Rectal smooth muscle tissue (tissue), 1 donor: ENCODE results near the gene CCDC88B.

Source experiments
- H3K27ac ChIP-seq: one replicate; pipeline ENCODE4 v1.7.0; 2013; ENCODE audit warnings: low read depth, low read length, inconsistent platforms
- H3K27me3 ChIP-seq: one replicate; pipeline ENCODE4 v1.7.0; 2013; ENCODE audit warnings: low read length; ENCODE audit not compliant: control insufficient read depth, insufficient read depth
- H3K36me3 ChIP-seq: one replicate; pipeline ENCODE4 v1.7.0; 2013; ENCODE audit warnings: low read length; ENCODE audit not compliant: control insufficient read depth, insufficient read depth
- H3K4me1 ChIP-seq: one replicate; pipeline ENCODE4 v1.7.0; 2013; ENCODE audit warnings: low read length; ENCODE audit not compliant: control insufficient read depth, insufficient read depth
- H3K4me3 ChIP-seq: one replicate; pipeline ENCODE4 v1.7.0; 2013; ENCODE audit warnings: low read length
- H3K9ac ChIP-seq: one replicate; pipeline ENCODE4 v1.7.0; 2013; ENCODE audit warnings: low read length

Gene CCDC88B

DNA sequence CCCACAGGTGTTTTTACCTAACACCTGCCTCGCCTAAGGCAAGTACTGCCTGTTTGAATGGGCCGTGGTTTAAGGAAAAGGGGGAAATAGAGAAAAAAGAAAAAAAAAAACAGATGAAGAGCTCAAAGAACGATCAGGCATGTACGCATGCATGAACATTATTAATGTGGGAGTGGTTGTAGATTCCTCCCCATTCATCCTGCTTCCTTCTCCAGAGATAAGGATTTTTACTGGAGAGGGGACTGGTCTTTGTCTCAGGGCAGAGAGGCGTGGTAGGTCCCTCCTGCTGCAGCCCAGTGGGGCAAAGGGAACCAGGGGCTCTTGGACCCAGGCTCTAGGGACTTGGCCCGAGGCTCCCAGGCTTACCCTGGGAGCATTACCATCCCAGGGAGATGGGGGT, 42.0 kb downstream of the CCDC88B start:
- Histone ChIP-seq H3K4me1 (peaks cover 6% of the 10 kb centered on the region), H3K9ac (no peak overlapping the region), H3K27me3 (no peaks in the 10 kb centered on the region), H3K36me3 (no peaks in the 10 kb centered on the region), H3K4me3 (no peak overlapping the region), H3K27ac (no peak overlapping the region)

DNA sequence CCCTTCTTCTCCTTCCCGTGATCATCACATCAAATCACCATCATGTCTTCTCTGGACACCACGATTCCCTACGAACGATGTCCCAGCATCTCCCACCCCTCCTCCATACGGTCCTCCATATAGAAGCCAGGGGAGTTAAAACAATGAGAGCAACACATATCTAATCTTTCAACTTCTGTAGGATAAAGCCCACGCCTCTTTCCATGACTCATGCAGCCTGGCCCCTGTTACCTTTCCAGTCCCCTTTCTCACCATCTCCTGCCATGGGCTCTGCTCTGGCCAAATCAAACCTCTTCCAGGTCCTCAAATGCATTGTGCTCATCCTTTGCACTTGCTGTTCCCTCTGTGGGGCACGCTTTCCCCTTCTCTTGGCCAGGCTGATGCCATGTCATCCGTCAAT, 42.6 kb downstream of the CCDC88B start:
- Histone ChIP-seq H3K36me3 (no peaks in the 10 kb centered on the region), H3K4me3 (no peak overlapping the region), H3K9ac (no peak overlapping the region), H3K4me1 (peaks cover 6% of the 10 kb centered on the region), H3K27ac (no peak overlapping the region), H3K27me3 (no peaks in the 10 kb centered on the region)

DNA sequence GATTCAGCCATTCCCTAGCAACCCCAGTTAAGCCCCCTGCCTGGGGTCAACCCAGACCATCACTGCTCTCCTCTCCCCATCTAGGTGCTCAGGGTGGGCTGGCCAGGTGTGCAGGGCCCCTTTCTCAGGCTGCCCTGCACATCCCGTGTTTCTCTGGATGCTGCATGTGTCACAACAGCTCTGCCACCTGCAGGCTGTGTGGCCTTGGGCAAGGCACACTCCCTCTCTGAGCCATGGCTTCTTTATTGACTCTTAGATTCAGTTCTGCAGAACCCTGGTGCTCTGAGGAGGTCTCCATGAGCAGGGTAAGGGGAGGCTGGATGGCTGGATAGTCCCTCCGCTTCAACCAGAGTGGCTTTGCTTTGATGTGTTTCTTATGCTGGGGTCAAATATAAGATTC, 43.6 kb downstream of the CCDC88B start:
- Histone ChIP-seq H3K4me3 (no peak overlapping the region), H3K4me1 (peaks cover 6% of the 10 kb centered on the region), H3K27me3 (no peaks in the 10 kb centered on the region), H3K9ac (no peak overlapping the region), H3K36me3 (no peaks in the 10 kb centered on the region), H3K27ac (no peak overlapping the region)

DNA sequence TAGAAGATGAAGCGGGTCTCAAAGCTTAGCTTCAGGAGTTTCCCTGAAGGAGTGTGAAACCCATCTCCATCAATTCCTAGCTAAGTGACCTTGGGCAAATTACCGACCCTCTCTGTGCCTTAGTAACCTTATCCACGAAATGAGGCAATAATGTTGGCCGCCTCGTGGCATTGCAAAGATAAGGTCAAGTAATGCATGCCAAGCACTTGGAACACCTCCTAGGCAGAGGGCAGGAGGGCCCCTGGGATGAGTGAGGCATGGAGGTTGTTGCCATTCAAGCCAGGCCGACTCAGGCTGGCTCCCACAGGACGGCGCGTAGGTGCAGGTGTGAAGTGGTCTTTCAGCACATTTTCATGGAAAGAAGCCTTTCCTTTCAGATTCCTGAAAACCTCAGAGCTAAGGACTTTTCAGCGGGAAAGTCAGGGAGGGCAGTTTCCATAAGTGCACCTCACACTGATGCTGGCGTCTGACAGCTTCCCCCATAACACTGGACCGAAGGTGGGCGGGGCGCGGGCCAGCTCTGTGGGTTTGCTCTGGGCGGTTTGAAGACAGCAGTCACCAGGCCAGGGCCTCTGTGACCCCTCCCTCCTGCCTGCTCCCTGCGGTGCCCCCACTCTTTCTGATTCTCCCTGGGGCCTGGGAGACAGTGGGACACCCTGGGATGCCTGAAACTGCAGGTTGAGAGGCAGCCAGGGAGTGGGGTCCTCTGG, 44.2 kb downstream of the CCDC88B start:
- H3K27me3 ChIP-seq = no peaks in the 10 kb centered on the region
- H3K9ac ChIP-seq = no peak overlapping the region
- no peak overlapping the region for H3K27ac ChIP-seq

DNA sequence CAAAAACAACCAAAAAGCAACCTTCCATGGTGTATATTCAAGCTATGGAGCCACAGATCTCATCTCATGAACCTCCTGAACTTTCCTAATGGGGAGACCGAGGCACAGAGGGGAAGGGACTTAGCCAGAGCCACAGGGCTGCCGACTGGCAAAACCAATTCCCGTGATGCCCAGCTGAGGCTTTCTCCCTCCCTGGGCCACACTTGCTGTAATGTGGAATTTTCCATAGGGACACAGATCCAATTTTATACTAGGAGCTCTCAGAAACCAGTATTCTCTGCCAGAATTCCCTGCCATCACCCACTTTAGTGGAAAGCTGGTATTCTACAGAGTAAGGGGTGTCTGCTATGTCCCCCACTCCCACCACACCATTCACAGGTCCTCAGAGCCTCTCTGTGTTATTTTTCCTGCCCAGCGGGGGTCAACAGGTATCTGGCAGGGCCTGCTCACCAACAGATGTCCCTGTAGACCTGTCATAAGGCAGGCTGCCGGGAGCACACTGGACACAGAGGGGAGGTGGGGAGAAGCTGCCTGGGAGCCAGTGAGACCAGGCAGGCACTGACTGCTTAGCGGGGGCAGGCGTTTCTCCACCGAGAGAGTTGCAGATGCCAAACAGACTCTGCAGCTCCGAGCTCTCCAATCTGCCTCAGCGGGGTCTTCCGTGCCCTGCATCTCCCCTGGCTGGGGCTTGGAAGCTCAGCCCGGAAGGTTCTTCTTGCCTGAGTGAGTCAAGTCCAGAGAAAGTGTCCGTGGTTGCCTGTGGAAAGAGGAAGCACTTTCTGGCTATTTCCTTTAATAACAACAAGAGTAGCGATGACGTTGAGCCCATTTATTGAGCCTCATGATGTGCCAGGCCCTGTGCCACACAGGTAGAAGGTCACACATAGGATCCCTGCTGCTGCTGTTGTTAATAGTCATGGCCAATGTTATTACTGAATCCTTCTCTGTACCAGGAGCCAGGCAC, 45.3 kb downstream of the CCDC88B start:
- no peak overlapping the region for H3K9ac ChIP-seq
- no peaks in the 10 kb centered on the region for H3K36me3 ChIP-seq
- peaks cover 4% of the 10 kb centered on the region for H3K4me1 ChIP-seq
- H3K4me3 ChIP-seq = no peak overlapping the region
- no peak overlapping the region for H3K27ac ChIP-seq
- no peaks in the 10 kb centered on the region for H3K27me3 ChIP-seq

More for the DNA sequence above, 44.2 kb downstream of the CCDC88B start:
- no peaks in the 10 kb centered on the region for H3K36me3 ChIP-seq
- no peak overlapping the region for H3K4me3 ChIP-seq
- H3K4me1 ChIP-seq = peaks cover 4% of the 10 kb centered on the region

DNA sequence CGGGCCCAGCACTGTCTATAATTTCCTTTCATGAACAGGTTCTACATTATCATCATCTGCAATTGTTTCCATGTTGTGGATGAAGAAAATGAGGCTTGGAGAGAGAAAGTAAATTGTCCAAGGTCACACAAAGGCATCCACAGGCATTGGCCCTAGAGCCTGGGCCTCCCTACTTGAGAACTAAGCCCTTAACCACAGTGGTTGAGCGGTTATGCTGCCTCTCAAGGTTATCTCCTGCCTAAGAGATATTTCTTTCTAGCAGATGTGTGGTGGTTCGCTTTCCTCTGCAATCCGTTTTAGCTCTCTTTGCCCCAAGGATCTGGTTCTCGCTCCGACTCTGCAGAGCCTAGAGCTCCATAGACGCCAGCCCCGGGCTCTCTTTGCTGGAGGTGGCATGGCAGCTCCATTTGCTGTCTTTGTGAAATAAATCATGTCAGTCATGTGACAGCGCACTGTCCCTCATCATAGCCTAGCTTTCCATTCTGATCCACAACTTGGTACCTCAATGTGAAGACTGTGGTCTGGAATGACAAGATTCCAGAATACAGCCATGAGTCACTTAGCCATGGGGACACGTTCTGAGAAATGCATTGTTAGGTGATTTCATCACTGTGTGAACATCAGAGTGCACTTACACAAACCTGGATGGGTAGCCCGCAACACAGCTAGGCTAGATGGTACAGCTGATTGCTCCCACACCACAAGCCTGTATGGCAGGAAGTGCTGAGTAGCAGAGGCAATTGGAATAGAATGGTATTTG, 46.1 kb downstream of the CCDC88B start:
- Histone ChIP-seq H3K4me1 (peaks cover 4% of the 10 kb centered on the region), H3K4me3 (no peak overlapping the region), H3K36me3 (no peaks in the 10 kb centered on the region), H3K27ac (no peak overlapping the region), H3K9ac (no peak overlapping the region), H3K27me3 (no peaks in the 10 kb centered on the region)

DNA sequence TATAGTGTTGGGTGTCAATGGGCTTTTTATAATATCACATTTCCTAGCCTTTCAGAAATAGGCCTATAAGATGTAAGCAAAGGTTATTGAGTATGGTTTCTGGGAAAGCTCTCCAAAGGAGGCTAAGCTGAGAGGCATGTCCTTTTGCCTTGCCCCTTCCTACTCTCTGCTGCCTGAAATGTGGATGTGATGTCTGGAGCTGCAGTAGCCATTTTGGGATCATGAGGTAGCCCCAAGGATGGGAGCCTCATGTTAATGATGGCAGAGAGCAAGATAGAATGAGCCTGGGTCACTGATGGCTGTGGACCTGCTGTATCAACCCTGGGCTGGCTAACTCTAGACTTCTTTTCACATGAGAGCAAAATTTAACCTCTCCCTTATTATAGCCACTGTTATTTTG, 47.9 kb downstream of the CCDC88B start:
- no peaks in the 10 kb centered on the region for H3K27me3 ChIP-seq
- H3K9ac ChIP-seq = no peak overlapping the region
- H3K36me3 ChIP-seq = no peaks in the 10 kb centered on the region

DNA sequence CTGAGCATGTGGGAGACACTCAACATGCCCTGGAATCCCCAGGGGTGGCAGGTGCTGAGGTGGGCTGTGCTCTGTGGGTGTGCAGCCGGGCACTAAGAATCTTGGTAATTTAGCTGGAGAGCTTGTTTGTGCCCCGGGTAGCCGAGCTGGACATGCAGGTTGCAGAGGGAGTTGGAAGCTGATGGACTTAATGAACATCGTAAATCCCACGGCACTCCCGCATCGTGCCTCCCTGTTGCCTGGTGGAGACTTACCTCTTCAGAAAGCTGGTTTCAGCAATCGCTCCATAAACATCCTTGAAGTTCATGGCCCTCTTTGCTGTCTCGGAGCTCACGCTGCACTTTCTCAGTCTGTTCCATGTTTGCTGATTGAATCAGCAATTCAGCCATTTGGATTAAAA, 48.9 kb downstream of the CCDC88B start:
- no peak overlapping the region for H3K4me3 ChIP-seq
- no peaks in the 10 kb centered on the region for H3K27me3 ChIP-seq
- peaks cover 4% of the 10 kb centered on the region for H3K4me1 ChIP-seq
- no peaks in the 10 kb centered on the region for H3K36me3 ChIP-seq
- H3K9ac ChIP-seq = no peak overlapping the region
- no peak overlapping the region for H3K27ac ChIP-seq

More for the DNA sequence above, 47.9 kb downstream of the CCDC88B start:
- no peak overlapping the region for H3K27ac ChIP-seq
- H3K4me3 ChIP-seq = no peak overlapping the region
- H3K4me1 ChIP-seq = peaks cover 4% of the 10 kb centered on the region

DNA sequence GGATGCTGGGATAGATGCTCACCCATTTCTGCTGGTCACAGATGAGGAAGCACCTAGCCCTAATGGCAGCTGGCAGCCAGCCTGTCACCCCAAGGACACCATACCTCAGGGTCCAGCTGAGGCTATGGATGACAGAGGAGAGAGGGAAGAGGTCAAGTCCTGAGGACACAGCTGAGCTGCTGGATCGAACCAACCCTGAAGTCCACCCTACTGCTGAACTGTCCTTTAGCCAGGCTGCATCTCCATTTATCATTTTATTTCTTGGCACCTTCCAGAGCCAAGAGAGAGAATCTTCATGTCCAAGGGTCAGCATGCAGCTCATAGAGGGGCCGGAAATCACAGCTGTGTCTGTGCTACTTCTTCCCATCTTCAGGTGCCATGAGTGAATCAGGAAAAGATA, 49.8 kb downstream of the CCDC88B start:
- no peak overlapping the region for H3K4me3 ChIP-seq
- no peak overlapping the region for H3K9ac ChIP-seq

DNA sequence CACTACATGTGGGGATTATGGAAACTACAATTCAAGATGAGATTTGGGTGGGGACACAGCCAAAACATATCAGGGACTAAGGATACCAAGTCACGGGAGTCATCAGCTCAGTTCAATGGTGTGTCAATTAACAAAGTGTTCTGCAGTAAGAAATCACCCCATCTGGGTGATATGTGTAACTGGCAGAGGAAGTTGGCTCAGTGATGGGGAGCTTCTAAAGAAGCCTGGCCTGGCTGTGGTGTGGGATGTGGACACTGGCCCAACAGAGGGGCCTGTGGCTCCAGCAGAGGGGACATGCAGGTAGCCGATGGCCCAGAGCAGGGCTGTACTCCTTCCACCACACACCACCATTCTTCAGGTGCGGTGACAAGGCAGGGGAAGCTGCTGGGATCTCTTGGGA, 50.6 kb downstream of the CCDC88B start:
- H3K9ac ChIP-seq = no peak overlapping the region
- H3K4me1 ChIP-seq = no peaks in the 10 kb centered on the region
- no peaks in the 10 kb centered on the region for H3K36me3 ChIP-seq
- H3K27ac ChIP-seq = no peak overlapping the region
- no peaks in the 10 kb centered on the region for H3K27me3 ChIP-seq
- no peak overlapping the region for H3K4me3 ChIP-seq

More for the DNA sequence above, 49.8 kb downstream of the CCDC88B start:
- Histone ChIP-seq H3K36me3 (no peaks in the 10 kb centered on the region), H3K27ac (no peak overlapping the region), H3K27me3 (no peaks in the 10 kb centered on the region), H3K4me1 (peaks cover 4% of the 10 kb centered on the region)

DNA sequence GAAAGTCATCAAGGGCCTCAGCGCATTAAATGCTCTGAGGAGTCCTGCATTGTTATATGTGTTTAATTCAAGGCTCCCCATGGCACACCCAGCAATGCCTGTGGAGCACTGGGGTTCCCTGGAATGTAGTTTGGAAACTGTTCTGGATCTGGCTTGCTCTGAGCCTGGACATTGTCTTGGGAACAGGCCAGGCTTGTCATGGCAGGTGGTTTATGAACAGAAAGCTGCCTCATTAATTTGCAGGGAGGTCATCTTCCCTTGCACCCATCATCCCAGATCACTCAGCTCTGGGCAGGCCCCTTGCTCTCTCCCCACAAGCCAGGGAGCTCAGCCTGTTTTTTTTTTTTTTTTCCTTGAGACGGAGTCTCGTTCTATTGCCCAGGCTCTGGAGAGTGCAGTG, 51.8 kb downstream of the CCDC88B start:
- Histone ChIP-seq H3K27ac (no peak overlapping the region), H3K4me1 (no peaks in the 10 kb centered on the region), H3K4me3 (no peak overlapping the region), H3K27me3 (no peaks in the 10 kb centered on the region), H3K9ac (no peak overlapping the region), H3K36me3 (no peaks in the 10 kb centered on the region)

DNA sequence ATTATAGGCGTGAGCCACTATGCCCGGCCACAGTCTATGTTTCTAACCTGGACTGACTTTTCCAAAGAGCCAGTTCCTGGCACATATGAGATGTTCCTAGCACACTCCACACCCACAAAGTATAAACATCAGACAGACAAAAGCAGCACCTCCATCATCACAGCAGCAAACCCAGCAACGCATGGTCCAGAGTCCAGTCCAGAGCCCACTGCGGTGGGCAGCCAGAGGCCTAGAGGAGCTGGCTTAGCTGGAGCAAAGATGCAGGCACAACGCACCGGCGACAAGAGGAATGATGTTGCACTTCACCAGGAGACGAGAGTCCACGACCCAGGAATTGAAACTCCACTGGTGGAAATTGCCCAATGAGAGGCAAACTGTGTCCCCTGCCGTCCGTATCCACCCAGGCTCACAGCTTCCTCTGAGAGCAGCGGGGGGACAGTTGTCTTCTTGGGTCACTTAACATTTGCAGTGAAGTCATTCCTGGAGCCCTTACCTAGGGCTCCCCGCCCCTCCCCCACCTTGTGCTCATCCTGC, 55.6 kb downstream of the CCDC88B start:
- Histone ChIP-seq H3K27ac (no peak overlapping the region), H3K36me3 (no peaks in the 10 kb centered on the region), H3K9ac (no peak overlapping the region), H3K4me3 (no peak overlapping the region), H3K27me3 (no peaks in the 10 kb centered on the region), H3K4me1 (no peaks in the 10 kb centered on the region)
